Mesothelial cell of epicardium (in vitro differentiated cells): Measurements from ENCODE around the gene C17orf113. TPM values are rescaled to one million over a fixed set of nuclear protein-coding genes. Genes with fewer than 3 reads are reported as not detected.

Experiments
- DNase-seq, 2 experiments: peaks; one replicate each; pipeline ENCODE4 v3.0.0; 2021; ENCODE audit warnings: low spot score in 2 of 2; ENCODE audit not compliant: unreplicated experiment in 2 of 2
- H3K27ac Mint-ChIP-seq: 2 replicates; pipeline ENCODE4 v1.8.0; 2021; ENCODE audit warnings: mixed read lengths
- H3K27me3 Mint-ChIP-seq: 2 replicates; pipeline ENCODE4 v1.8.0; 2021; ENCODE audit warnings: low read depth, mixed read lengths
- H3K36me3 Mint-ChIP-seq: 2 replicates; pipeline ENCODE4 v1.8.0; 2021; ENCODE audit warnings: mixed read lengths
- H3K4me1 Mint-ChIP-seq: 2 replicates; pipeline ENCODE4 v1.8.0; 2021; ENCODE audit warnings: mixed read lengths
- H3K4me3 Mint-ChIP-seq: 2 replicates; pipeline ENCODE4 v1.8.0; 2021; ENCODE audit warnings: mild to moderate bottlenecking, moderate library complexity, mixed read lengths
- H3K9me3 Mint-ChIP-seq: 2 replicates; pipeline ENCODE4 v1.8.0; 2021; ENCODE audit warnings: mixed read lengths
- CTCF ChIP-seq: fragments of 200-600 bp; sonication (generic); IDR thresholded peaks from one replicate; pipeline ENCODE4 v1.5.0; 2021; ENCODE audit warnings: antibody characterized with exemption; ENCODE audit not compliant: unreplicated experiment
- total RNA-seq: library from RNA; stranded (reverse); gene quantifications from 3 replicates; pipeline ENCODE4 v1.2.1, GENCODE V29; 2021

The C17orf113 gene
- total RNA-seq, 1 donor from 2014 or later, result 5.1 TPM

GRCh38 chr17:42019509-42020404 lies 30.6 kb downstream of the C17orf113 start, which contains the start of gene NKIRAS2:
NKIRAS2 (plus strand) TSS chr17:42020090; CDS start chr17:42021578, 1,488 bp downstream.
- peak within 1 kb of the TSS; percentile 90 for H3K4me3 Mint-ChIP-seq
- H3K27me3 Mint-ChIP-seq, result no peaks in the 10 kb centered on the region
- DNase-seq, result peak; percentile 89 to 95
- peaks cover 9% of the 10 kb centered on the region for H3K36me3 Mint-ChIP-seq
- TF ChIP-seq CTCF, result peak; percentile 95
- H3K27ac Mint-ChIP-seq, result peak within 1 kb of the TSS; percentile 97
- H3K4me1 Mint-ChIP-seq, result peaks cover 42% of the 10 kb centered on the region
- H3K9me3 Mint-ChIP-seq, result no peaks in the 10 kb centered on the region

DNA sequence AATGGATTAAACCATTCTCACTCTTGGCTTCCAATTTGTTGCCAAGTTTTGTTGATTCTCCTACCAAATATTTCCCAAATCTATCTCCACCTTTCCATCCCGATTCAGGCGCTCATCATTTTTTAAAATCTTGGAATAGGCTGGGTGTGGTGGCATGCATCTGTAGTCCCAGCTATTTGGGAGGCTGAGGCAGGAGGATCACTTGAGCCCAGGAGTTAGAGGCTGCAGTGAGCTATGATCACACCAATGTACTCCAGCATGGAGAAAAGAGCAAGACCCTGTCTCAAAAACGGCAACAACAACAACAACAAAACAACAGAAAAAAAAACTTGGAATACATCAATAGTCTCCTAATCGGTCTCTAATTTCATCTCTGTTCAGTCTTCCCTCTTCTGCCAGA lies 31.4 kb downstream of the C17orf113 start:
- TF ChIP-seq CTCF, result no peak
- DNase-seq, result no peak
- Mint-ChIP-seq H3K27me3 (no peaks in the 10 kb centered on the region), H3K9me3 (no peaks in the 10 kb centered on the region), H3K4me1 (peaks cover 40% of the 10 kb centered on the region), H3K27ac (no peak overlapping the region), H3K36me3 (peaks cover 7% of the 10 kb centered on the region), H3K4me3 (no peak overlapping the region)

DNA sequence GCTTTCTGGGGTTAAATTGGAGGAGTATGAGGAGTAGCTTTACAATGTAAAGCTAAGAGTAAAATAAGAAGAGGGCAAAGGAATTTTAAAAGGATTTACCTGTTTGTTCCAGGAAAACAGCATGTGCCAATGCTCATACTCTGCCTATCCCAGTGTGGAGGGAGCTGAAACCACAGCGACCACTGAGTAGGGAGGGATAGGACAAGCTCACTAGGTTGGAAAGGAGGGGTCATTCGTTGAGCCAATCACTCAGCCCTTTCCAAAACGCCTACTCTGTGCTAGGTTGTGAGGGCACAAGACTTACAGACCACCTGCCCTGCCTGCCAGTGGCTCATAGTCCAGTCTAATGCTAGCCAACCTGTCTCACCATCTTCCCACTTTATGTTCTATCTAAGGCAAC lies 32.1 kb downstream of the C17orf113 start:
- no peak for DNase-seq
- H3K9me3 Mint-ChIP-seq, result no peaks in the 10 kb centered on the region
- H3K4me1 Mint-ChIP-seq, result peaks cover 40% of the 10 kb centered on the region

DNA sequence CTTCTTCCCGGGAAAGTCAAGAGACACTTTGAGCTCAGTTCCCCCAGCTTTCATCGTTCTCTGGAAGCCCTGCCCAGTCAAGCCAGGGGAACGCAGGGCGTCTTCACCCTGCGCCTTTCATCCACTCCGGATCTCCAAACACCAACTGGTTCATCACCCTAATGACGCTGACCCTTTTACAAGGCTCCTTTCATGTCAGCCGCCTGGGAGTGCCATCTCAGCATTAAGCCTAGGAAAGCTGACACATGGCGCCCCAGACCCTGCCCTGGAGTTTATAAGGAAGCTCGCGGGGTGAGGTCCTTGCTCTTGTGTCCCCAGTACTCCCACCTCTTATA lies 32.6 kb downstream of the C17orf113 start:
- no peak for DNase-seq
- peaks cover 7% of the 10 kb centered on the region for H3K36me3 Mint-ChIP-seq
- H3K4me1 Mint-ChIP-seq, result peaks cover 43% of the 10 kb centered on the region
- H3K9me3 Mint-ChIP-seq, result no peaks in the 10 kb centered on the region
- no peak for TF ChIP-seq CTCF
- H3K27me3 Mint-ChIP-seq, result no peaks in the 10 kb centered on the region
- H3K27ac Mint-ChIP-seq, result peak overlapping the region; percentile 97
- H3K4me3 Mint-ChIP-seq, result peak overlapping the region; percentile 99

More for the DNA sequence above, 32.1 kb downstream of the C17orf113 start:
- Mint-ChIP-seq H3K27ac (peak overlapping the region; percentile 97), H3K27me3 (no peaks in the 10 kb centered on the region), H3K4me3 (peak overlapping the region; percentile 99), H3K36me3 (peaks cover 7% of the 10 kb centered on the region)
- no peak for TF ChIP-seq CTCF

DNA sequence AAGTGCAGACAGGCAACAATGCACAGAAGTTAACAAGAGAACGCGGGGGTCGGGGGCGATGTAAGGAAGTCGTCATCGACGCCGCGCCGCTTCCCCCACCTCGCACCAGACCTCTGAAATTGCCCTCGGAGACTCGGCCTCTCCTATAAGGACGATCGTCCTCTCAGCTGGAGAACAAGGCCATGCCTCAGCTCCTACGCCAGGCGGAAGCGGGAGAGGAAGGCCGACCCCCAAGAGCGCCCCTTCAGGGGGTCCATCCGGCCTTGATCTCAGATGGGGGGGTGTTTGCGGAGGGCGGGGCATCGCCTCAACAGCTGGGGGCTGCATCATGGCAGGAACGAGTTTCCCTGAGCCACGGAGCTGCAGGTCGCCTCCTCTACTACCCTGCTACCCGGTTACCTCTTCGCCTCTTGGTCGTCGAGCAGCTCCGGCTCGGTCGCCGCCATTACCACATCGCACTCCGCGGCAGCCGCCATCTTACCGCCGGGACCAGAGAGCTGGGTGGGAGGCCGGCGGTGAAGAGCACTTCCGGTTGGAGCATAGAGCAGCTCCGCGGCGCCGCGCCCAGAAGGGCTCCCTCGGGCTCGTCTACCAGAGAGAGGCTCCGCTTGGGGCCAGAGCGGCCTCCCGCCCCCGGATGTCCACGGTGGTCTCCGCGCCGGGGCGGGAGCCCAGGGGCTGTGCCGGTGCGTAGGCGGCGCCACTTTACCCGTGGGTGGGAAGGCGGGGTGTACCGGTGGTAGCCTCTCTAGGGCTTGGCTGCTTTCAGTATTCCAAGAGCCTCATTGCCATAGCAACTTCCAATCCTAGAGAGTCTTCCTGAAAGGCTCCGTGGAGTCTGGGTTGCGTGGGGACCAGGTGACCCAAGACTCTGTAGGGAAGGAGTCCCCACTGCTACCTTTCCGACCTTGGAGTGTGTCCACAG lies 33.2 kb downstream of the C17orf113 start, which contains the start of gene DNAJC7:
Gene DNAJC7 (minus strand): TSS at position 499 of the 925 bp plus-strand sequence. CDS start 23 bp downstream, at position 476.
- Mint-ChIP-seq H3K36me3 (peaks cover 5% of the 10 kb centered on the region), H3K9me3 (no peaks in the 10 kb centered on the region), H3K27me3 (no peaks in the 10 kb centered on the region), H3K4me1 (peaks cover 43% of the 10 kb centered on the region), H3K27ac (peak within 1 kb of the TSS; percentile 99), H3K4me3 (peak within 1 kb of the TSS; percentile 99)
- peak; percentile 80 to 89 for DNase-seq
- no peak for TF ChIP-seq CTCF
